Esophagus (tissue), 2 donors: ENCODE measurements around the gene KRT14. TPM values are rescaled to one million over a fixed set of nuclear protein-coding genes. Genes with fewer than 3 reads are reported as not detected.

Experiments
- H3K27ac ChIP-seq, 2 donors: one replicate each; pipeline ENCODE4 v1.5.1; 2013; ENCODE audit warnings: low read depth in 2 of 2, mild to moderate bottlenecking in 2 of 2, inconsistent platforms in 1 of 2, low read length in 1 of 2, moderate library complexity in 1 of 2
- H3K27me3 ChIP-seq, 2 donors: one replicate each; pipeline ENCODE4 v1.6.1; 2013; ENCODE audit warnings: low read length in 2 of 2, control low read depth in 1 of 2, mild to moderate bottlenecking in 1 of 2; ENCODE audit not compliant: insufficient read depth in 2 of 2, control insufficient read depth in 1 of 2
- H3K36me3 ChIP-seq, 2 donors: one replicate each; pipeline ENCODE4 v1.6.1; 2013; ENCODE audit warnings: low read length in 1 of 2; ENCODE audit not compliant: control insufficient read depth in 2 of 2, insufficient read depth in 2 of 2
- H3K4me1 ChIP-seq, 2 donors: one replicate each; pipeline ENCODE4 v1.6.1; 2013; ENCODE audit warnings: low read length in 1 of 2; ENCODE audit not compliant: control insufficient read depth in 2 of 2, insufficient read depth in 2 of 2
- H3K4me3 ChIP-seq, 2 donors: one replicate each; pipeline ENCODE4 v1.5.1; 2013; ENCODE audit warnings: low read length in 2 of 2, mild to moderate bottlenecking in 2 of 2, low read depth in 1 of 2, moderate library complexity in 1 of 2
- H3K9me3 ChIP-seq, 2 donors: one replicate each; pipeline ENCODE4 v1.6.1; 2013; ENCODE audit warnings: mild to moderate bottlenecking in 2 of 2, low read depth in 1 of 2, low read length in 1 of 2, moderate library complexity in 1 of 2; ENCODE audit not compliant: control insufficient read depth in 2 of 2, insufficient read depth in 1 of 2
- WGBS, 2 donors: extraction: QIAGEN DNeasy Blood & Tissue Kit; methylation state at CpG; one replicate each; pipeline ENCODE4 v1.1.7; 2013; 5-methylcytosine and 5-hydroxymethylcytosine counted together
- polyA plus RNA-seq, 2 donors: library from polyadenylated mRNA; stranded (reverse); fragments of 200-250 nt; gene quantifications; one replicate each; pipeline ENCODE4 v1.2.3, GENCODE V29; 2013
- donor health status: healthy with polysubstance abuse.
- donor health status: Bipolar disorder and iron deficiency.

KRT14 gene
- polyA plus RNA-seq, 2 donors: 516 to 1,961 TPM

GRCh38 chr17:41552455-41552854 lies 34.2 kb downstream of the KRT14 start:
- Histone ChIP-seq H3K4me3 (no peak overlapping the region), H3K36me3 (no peaks in the 10 kb centered on the region), H3K27me3 (no peaks in the 10 kb centered on the region), H3K9me3 (no peaks in the 10 kb centered on the region), H3K4me1 (peaks cover 0 to 15% of the 10 kb centered on the region in 2 donors), H3K27ac (no peak overlapping the region)
- WGBS, 2 donors: 87 to 89% methylated on average over 5 of the region's 5 CpGs

- no peaks in the 10 kb centered on the region for H3K36me3 ChIP-seq
- H3K4me3 ChIP-seq: no peak overlapping the region
- H3K9me3 ChIP-seq: no peaks in the 10 kb centered on the region
- H3K27ac ChIP-seq: no peak overlapping the region
- no peaks in the 10 kb centered on the region for H3K27me3 ChIP-seq
- H3K4me1 ChIP-seq: peaks cover 0 to 18% of the 10 kb centered on the region in 2 donors
- WGBS, 2 donors: 50 to 54% methylated on average over 4 to 5 of the region's 5 CpGs
Measured at GRCh38 chr17:41551365-41551764, 35.3 kb downstream of the KRT14 start.

- Histone ChIP-seq H3K27me3 (no peaks in the 10 kb centered on the region), H3K4me1 (peaks cover 0 to 18% of the 10 kb centered on the region in 2 donors), H3K4me3 (no peak overlapping the region), H3K36me3 (no peaks in the 10 kb centered on the region), H3K9me3 (no peaks in the 10 kb centered on the region), H3K27ac (peak overlapping the region; percentile 6 to 13)
- WGBS, 2 donors: 63 to 70% methylated on average over 8 of the region's 8 CpGs
Measured at GRCh38 chr17:41549596-41550039, 37.1 kb downstream of the KRT14 start.

- peak overlapping the region; percentile 93 to 96 for H3K27ac ChIP-seq
- H3K27me3 ChIP-seq: no peaks in the 10 kb centered on the region
- peak overlapping the region; percentile 32 to 39 for H3K4me3 ChIP-seq
- H3K36me3 ChIP-seq: no peaks in the 10 kb centered on the region
- H3K9me3 ChIP-seq: no peaks in the 10 kb centered on the region
- peaks cover 0 to 21% of the 10 kb centered on the region in 2 donors for H3K4me1 ChIP-seq
- WGBS, 2 donors: 1 to 2% methylated on average over 25 of the region's 25 CpGs
Measured at GRCh38 chr17:41548844-41549595, 37.7 kb downstream of the KRT14 start.

- peaks cover 0 to 21% of the 10 kb centered on the region in 2 donors for H3K4me1 ChIP-seq
- WGBS, 2 donors: 22 to 27% methylated on average over 22 to 23 of the region's 23 CpGs
- H3K36me3 ChIP-seq: no peaks in the 10 kb centered on the region
- H3K9me3 ChIP-seq: no peaks in the 10 kb centered on the region
- H3K27me3 ChIP-seq: no peaks in the 10 kb centered on the region
- peak overlapping the region; percentile 93 to 96 for H3K27ac ChIP-seq
- H3K4me3 ChIP-seq: peak overlapping the region; percentile 32 to 39
Measured at GRCh38 chr17:41547921-41548843, 38.5 kb downstream of the KRT14 start.

- Histone ChIP-seq H3K36me3 (no peaks in the 10 kb centered on the region), H3K4me3 (peak overlapping the region in 1 of 2 donors; percentile 39), H3K4me1 (peaks cover 0 to 21% of the 10 kb centered on the region in 2 donors), H3K9me3 (no peaks in the 10 kb centered on the region), H3K27me3 (no peaks in the 10 kb centered on the region), H3K27ac (peak overlapping the region; percentile 86 to 96)
- 48 to 55% methylated on average over 9 of the region's 9 CpGs for WGBS, 2 donors
Measured at GRCh38 chr17:41547378-41547841, 39.3 kb downstream of the KRT14 start.

GRCh38 chr17:41546819-41547218 lies 39.9 kb downstream of the KRT14 start:
- WGBS, 2 donors: 97 to 98% methylated on average over 3 of the region's 3 CpGs
- Histone ChIP-seq H3K27me3 (no peaks in the 10 kb centered on the region), H3K36me3 (no peaks in the 10 kb centered on the region), H3K4me1 (peaks cover 0 to 21% of the 10 kb centered on the region in 2 donors), H3K9me3 (no peaks in the 10 kb centered on the region), H3K27ac (peak overlapping the region in 1 of 2 donors; percentile 96), H3K4me3 (no peak overlapping the region)

GRCh38 chr17:41545829-41546410 lies 40.8 kb downstream of the KRT14 start:
- Histone ChIP-seq H3K27ac (no peak overlapping the region), H3K9me3 (no peaks in the 10 kb centered on the region), H3K36me3 (no peaks in the 10 kb centered on the region), H3K27me3 (no peaks in the 10 kb centered on the region), H3K4me3 (no peak overlapping the region), H3K4me1 (peaks cover 0 to 21% of the 10 kb centered on the region in 2 donors)
- WGBS, 2 donors: 81% methylated on average over 13 of the region's 13 CpGs

- 84 to 95% methylated on average over 5 of the region's 5 CpGs for WGBS, 2 donors
- Histone ChIP-seq H3K4me1 (peaks cover 0 to 21% of the 10 kb centered on the region in 2 donors), H3K9me3 (no peaks in the 10 kb centered on the region), H3K27ac (peak overlapping the region in 1 of 2 donors; percentile 36), H3K27me3 (no peaks in the 10 kb centered on the region), H3K4me3 (no peak overlapping the region), H3K36me3 (no peaks in the 10 kb centered on the region)
Measured at GRCh38 chr17:41544935-41545334, 41.8 kb downstream of the KRT14 start.
